Measurements from ENCODE around the gene RNF19B.

GRCh38 chr1:32931760-32932159 is 32.8 kb downstream of the RNF19B start:
- TF ChIP-seq TP53 (CRISPR knock-in tag; IDR thresholded peaks at IDR 0.05) (no peak), EP300 (IDR thresholded peaks at IDR 0.05) (no peak), POLR2AphosphoS2 (conservative IDR thresholded peaks at IDR 0.05; ENCODE audit: low read length) (no peak), CTCF (IDR thresholded peaks at IDR 0.05) (no peak), CEBPB (IDR thresholded peaks at IDR 0.05) (no peak), JUN (IDR thresholded peaks at IDR 0.05) (no peak), POLR2A (IDR thresholded peaks at IDR 0.05; ENCODE audit: low read length) (no peak), RFX5 (IDR thresholded peaks at IDR 0.05) (no peak), RCOR1 (IDR thresholded peaks at IDR 0.05; ENCODE audit: low read depth, low read length) (no peak), FOSB (CRISPR knock-in tag; IDR thresholded peaks at IDR 0.05) (no peak)
- TF ChIP-seq, protein P1, sequence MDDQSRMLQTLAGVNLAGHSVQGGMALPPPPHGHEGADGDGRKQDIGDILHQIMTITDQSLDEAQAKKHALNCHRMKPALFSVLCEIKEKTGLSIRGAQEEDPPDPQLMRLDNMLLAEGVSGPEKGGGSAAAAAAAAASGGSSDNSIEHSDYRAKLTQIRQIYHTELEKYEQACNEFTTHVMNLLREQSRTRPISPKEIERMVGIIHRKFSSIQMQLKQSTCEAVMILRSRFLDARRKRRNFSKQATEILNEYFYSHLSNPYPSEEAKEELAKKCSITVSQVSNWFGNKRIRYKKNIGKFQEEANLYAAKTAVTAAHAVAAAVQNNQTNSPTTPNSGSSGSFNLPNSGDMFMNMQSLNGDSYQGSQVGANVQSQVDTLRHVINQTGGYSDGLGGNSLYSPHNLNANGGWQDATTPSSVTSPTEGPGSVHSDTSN (IDR thresholded peaks at IDR 0.05): no peak
